ENCODE data around the gene IMMP2L.

Gene IMMP2L

GRCh38 chr7:111018960-111019736 is 543.1 kb downstream of the IMMP2L start:
- no peak overlapping the region for H3K4me3 ChIP-seq (replicated peaks; ENCODE audit: low read depth, low read length)
- TF ChIP-seq CTCF (IDR thresholded peaks at IDR 0.05; ENCODE audit: low read length, missing control alignments), result no peak
- DNase-seq (ENCODE audit: low read depth), result no peak

GRCh38 chr7:111018447-111018846 is 543.8 kb downstream of the IMMP2L start:
- H3K4me3 ChIP-seq (replicated peaks; ENCODE audit: low read depth, low read length), result no peak overlapping the region
- no peak for DNase-seq (ENCODE audit: low read depth)
- no peak for TF ChIP-seq CTCF (IDR thresholded peaks at IDR 0.05; ENCODE audit: low read length, missing control alignments)

GRCh38 chr7:111014079-111014478 is 548.2 kb downstream of the IMMP2L start:
- H3K4me3 ChIP-seq (replicated peaks; ENCODE audit: low read depth, low read length), result no peak overlapping the region
- no peak for TF ChIP-seq CTCF (IDR thresholded peaks at IDR 0.05; ENCODE audit: low read length, missing control alignments)
- DNase-seq (ENCODE audit: low read depth), result peak; percentile 18

- no peak for TF ChIP-seq CTCF (IDR thresholded peaks at IDR 0.05; ENCODE audit: low read length, missing control alignments)
- no peak for DNase-seq (ENCODE audit: low read depth)
- H3K4me3 ChIP-seq (replicated peaks; ENCODE audit: low read depth, low read length), result no peak overlapping the region
Observed at GRCh38 chr7:111012799-111013675, 549.3 kb downstream of the IMMP2L start.

- peak; percentile 58 for DNase-seq (ENCODE audit: low read depth)
- TF ChIP-seq CTCF (IDR thresholded peaks at IDR 0.05; ENCODE audit: low read length, missing control alignments), result no peak
- H3K4me3 ChIP-seq (replicated peaks; ENCODE audit: low read depth, low read length), result no peak overlapping the region
Observed at GRCh38 chr7:111012149-111012548, 550.1 kb downstream of the IMMP2L start.

- no peak for DNase-seq (ENCODE audit: low read depth)
- no peak for TF ChIP-seq CTCF (IDR thresholded peaks at IDR 0.05; ENCODE audit: low read length, missing control alignments)
Observed at GRCh38 chr7:111011520-111011919, 550.8 kb downstream of the IMMP2L start.

More at GRCh38 chr7:111011520-111011919, 550.8 kb downstream of the IMMP2L start:
- no peak overlapping the region for H3K4me3 ChIP-seq (replicated peaks; ENCODE audit: low read depth, low read length)

Measured in fibroblast of pulmonary artery (primary cell).